ENCODE data around the gene CAT.

Gene CAT

GRCh38 chr11:34473603-34474169, 35.0 kb downstream of the CAT start:
- no peak for TF ChIP-seq CTCF (IDR thresholded peaks at IDR 0.05; ENCODE audit: low read depth, low read length)

GRCh38 chr11:34475656-34476055, 36.9 kb downstream of the CAT start:
- no peak overlapping the region for H3K4me3 ChIP-seq (ENCODE audit: low read depth, low read length)
- TF ChIP-seq CTCF (IDR thresholded peaks at IDR 0.05; ENCODE audit: low read depth, low read length): no peak

More at GRCh38 chr11:34473603-34474169, 35.0 kb downstream of the CAT start:
- H3K4me3 ChIP-seq (ENCODE audit: low read depth, low read length): no peak overlapping the region

- TF ChIP-seq CTCF (IDR thresholded peaks at IDR 0.05; ENCODE audit: low read depth, low read length): no peak
- H3K4me3 ChIP-seq (ENCODE audit: low read depth, low read length): no peak overlapping the region
Measured at GRCh38 chr11:34476849-34477248, 38.1 kb downstream of the CAT start.

GRCh38 chr11:34478845-34479663, 40.3 kb downstream of the CAT start:
- no peak for TF ChIP-seq CTCF (IDR thresholded peaks at IDR 0.05; ENCODE audit: low read depth, low read length)
- no peak overlapping the region for H3K4me3 ChIP-seq (ENCODE audit: low read depth, low read length)

- no peak for TF ChIP-seq CTCF (IDR thresholded peaks at IDR 0.05; ENCODE audit: low read depth, low read length)
- no peak overlapping the region for H3K4me3 ChIP-seq (ENCODE audit: low read depth, low read length)
Measured at GRCh38 chr11:34480314-34480713, 41.6 kb downstream of the CAT start.

- no peak overlapping the region for H3K4me3 ChIP-seq (ENCODE audit: low read depth, low read length)
- TF ChIP-seq CTCF (IDR thresholded peaks at IDR 0.05; ENCODE audit: low read depth, low read length): no peak
Measured at GRCh38 chr11:34481307-34481706, 42.6 kb downstream of the CAT start.

All from WI38 (cell line).